Uterus (tissue), 2 donors: ENCODE results near the gene TCTN3.

ENCODE experiments used
- CTCF ChIP-seq, 4 experiments: fragments of 200-600 bp in 2 of 4; fragments of 450-650 bp in 2 of 4; sonication (generic) in 2 of 4; IDR thresholded peaks; one replicate each; pipeline ENCODE4 v1.5.1; 2016 to 2019; ENCODE audit warnings: antibody characterized with exemption in 4 of 4, mild to moderate bottlenecking in 2 of 4, moderate library complexity in 1 of 4
- POLR2A ChIP-seq, 2 donors: fragments of 450-650 bp; IDR thresholded peaks; one replicate each; pipeline ENCODE4 v1.6.1; 2016; ENCODE audit warnings: antibody characterized with exemption in 2 of 2, mild to moderate bottlenecking in 1 of 2, moderate library complexity in 1 of 2

DNA sequence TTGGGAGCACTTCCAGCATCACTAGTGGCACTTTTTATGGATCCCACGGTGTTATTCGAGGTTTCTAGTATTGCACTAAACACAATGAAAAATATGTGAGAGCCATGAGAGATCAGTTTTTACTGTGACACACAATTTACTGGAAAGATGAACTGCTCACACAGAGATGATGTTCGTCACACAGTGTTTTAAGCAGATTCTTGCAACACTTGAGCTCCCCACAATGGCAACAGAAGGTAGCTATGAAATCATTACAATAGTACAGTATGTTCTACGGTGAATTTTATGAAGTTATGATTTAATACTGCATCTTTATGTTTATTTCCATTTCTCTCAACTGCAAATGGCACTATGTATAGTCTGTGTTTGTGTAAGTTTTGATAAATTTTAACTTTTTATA lies 34.8 kb upstream of the TCTN3 start:
- TF ChIP-seq CTCF (IDR thresholded peaks at IDR 0.05) (no peak), POLR2A (IDR thresholded peaks at IDR 0.05) (no peak)
